CD4-positive, CD25-positive, alpha-beta regulatory T cell (primary cell): ENCODE measurements around the gene PRKCA. TPM values are rescaled to one million over a fixed set of nuclear protein-coding genes. Genes with fewer than 3 reads are reported as not detected.
A peak's percentile ranks its signal among the peaks of the same experiment; 100 is the strongest.
"Not testable (repeated sequence)": the region's sequence is repeated elsewhere in the genome, so short reads cannot be mapped to it uniquely, and the experiment has no call there.

ENCODE experiments used
- ATAC-seq, 2 donors: fragments of 150-1000 bp; cut with Tn5 transposase; one replicate each; pipeline ENCODE4 v1.10.0; 2021; ENCODE audit warnings: low read depth in 2 of 2, moderate number of reproducible peaks in 2 of 2, moderate library complexity in 1 of 2
- DNase-seq, 3 donors: peaks; one replicate each; pipeline versions ENCODE4 v3.0.0 to v3.0.0-alpha.2; 2012 to 2022; ENCODE audit warnings: mixed read lengths in 1 of 3
- H3K27ac ChIP-seq: one replicate; pipeline ENCODE4 v1.7.0; 2013; ENCODE audit warnings: mild to moderate bottlenecking, low read length; ENCODE audit not compliant: insufficient read depth, poor library complexity, severe bottlenecking
- H3K27me3 ChIP-seq: one replicate; pipeline ENCODE4 v1.7.0; 2013; ENCODE audit warnings: low read length; ENCODE audit not compliant: control insufficient read depth, insufficient read depth
- H3K36me3 ChIP-seq: one replicate; pipeline ENCODE4 v1.7.0; 2013; ENCODE audit warnings: mild to moderate bottlenecking, low read length, moderate library complexity; ENCODE audit not compliant: control insufficient read depth, insufficient read depth
- H3K4me1 ChIP-seq: 2 replicates; pipeline ENCODE4 v1.7.0; 2013; ENCODE audit warnings: mild to moderate bottlenecking, low read length; ENCODE audit not compliant: insufficient read depth, control insufficient read depth, poor library complexity, severe bottlenecking
- H3K4me3 ChIP-seq: one replicate; pipeline ENCODE4 v1.7.0; 2013; ENCODE audit warnings: low read depth, mild to moderate bottlenecking, low read length, moderate library complexity
- H3K9me3 ChIP-seq, 2 experiments: 1 replicate in 1 of 2; 2 replicates in 1 of 2; pipeline ENCODE4 v1.7.0; 2013; ENCODE audit warnings: low read length in 2 of 2, mild to moderate bottlenecking in 1 of 2, moderate library complexity in 1 of 2; ENCODE audit not compliant: control insufficient read depth in 2 of 2
- H3K27ac Mint-ChIP-seq, 3 donors: one replicate each; pipeline ENCODE4 v1.8.0; 2020 to 2022; ENCODE audit warnings: mild to moderate bottlenecking in 3 of 3, mixed read lengths in 3 of 3, moderate library complexity in 2 of 3
- H3K27me3 Mint-ChIP-seq: one replicate; pipeline ENCODE4 v1.8.0; 2022; ENCODE audit warnings: mild to moderate bottlenecking, mixed read lengths
- H3K36me3 Mint-ChIP-seq: one replicate; pipeline ENCODE4 v1.8.0; 2020; ENCODE audit warnings: mixed read lengths
- H3K4me1 Mint-ChIP-seq, 4 donors: one replicate each; pipeline ENCODE4 v1.8.0; 2020 to 2022; ENCODE audit warnings: mixed read lengths in 4 of 4, mild to moderate bottlenecking in 1 of 4
- H3K4me3 Mint-ChIP-seq, 4 donors: one replicate each; pipeline ENCODE4 v1.8.0; 2020 to 2022; ENCODE audit warnings: mild to moderate bottlenecking in 4 of 4, mixed read lengths in 4 of 4, moderate library complexity in 3 of 4
- H3K9me3 Mint-ChIP-seq, 7 donors: one replicate each; pipeline ENCODE4 v1.8.0; 2020 to 2022; ENCODE audit warnings: mixed read lengths in 7 of 7, mild to moderate bottlenecking in 3 of 7, moderate library complexity in 2 of 7
- polyA plus RNA-seq, 4 donors: library from polyadenylated mRNA; unstranded; fragments of 300-500 nt; fragmentation: Illumina TruSeq; gene quantifications; one replicate each; pipeline ENCODE4 v1.2.3, GENCODE V29; 2021
- total RNA-seq: library from RNA; stranded (reverse); gene quantifications from one replicate; pipeline ENCODE4 v1.2.3, GENCODE V29; 2022

Gene PRKCA
- total and polyA plus RNA-seq, 5 donors from 2014 or later = 0.60 to 84.0 (median 2.0) TPM

DNA sequence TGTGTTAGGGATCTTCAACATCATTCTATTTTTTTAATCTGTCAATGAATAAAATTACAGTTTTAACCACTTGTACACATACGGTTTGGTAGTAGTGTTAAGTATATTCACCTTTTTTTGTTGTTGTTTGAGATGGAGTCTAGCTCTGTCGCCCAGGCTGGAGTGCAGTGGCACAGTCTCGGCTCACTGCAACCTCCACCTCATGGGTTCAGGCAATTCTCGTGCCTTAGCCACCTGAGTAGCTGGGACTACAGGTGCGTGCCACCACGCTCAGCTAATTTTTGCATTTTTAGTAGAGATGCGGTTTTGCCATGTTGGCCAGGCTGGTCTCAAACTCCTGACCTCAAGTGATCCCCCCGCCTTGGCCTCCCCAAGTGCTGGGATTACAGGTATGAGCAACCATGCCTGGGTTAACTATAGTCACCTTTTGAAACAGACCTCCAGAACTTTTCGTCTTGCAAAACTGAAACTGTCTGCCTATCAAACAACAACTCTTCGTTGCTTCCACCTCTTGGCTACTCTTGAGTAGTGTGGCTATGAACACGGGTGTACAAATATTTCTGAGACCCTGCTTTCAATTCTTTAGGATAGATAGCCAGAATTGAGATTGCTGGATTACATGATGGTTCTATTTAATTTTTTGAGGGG is 97.8 kb downstream of the PRKCA start:
- H3K4me3 Mint-ChIP-seq = peak overlapping the region in 2 of 4 donors; percentile 16 to 30
- not testable (repeated sequence) for H3K9me3 Mint-ChIP-seq, DNase-seq

DNA sequence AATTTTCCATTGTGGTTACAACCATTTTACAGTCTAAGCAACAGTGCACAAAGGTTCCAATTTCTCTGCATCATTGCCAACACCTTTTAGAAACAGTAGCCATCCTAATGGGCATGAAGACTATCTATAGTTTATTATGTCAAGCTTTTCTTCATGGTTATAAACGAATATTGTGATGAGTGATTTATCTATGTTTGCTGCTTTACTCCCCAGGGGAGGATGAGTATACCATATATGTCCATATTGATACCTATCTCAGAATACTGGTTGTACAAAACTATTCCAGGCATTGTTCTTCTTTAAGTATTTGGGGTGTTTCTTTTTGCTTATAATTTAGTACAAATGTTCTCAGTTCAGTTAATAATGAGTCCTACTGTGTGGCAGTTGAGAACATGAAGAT is 98.3 kb downstream of the PRKCA start:
- Histone ChIP-seq H3K4me3 (no peak overlapping the region), H3K4me1 (peaks cover 26% of the 10 kb centered on the region), H3K9me3 (no peaks in the 10 kb centered on the region), H3K27me3 (no peaks in the 10 kb centered on the region), H3K36me3 (no peaks in the 10 kb centered on the region), H3K27ac (no peak overlapping the region)
- DNase-seq (no peak), ATAC-seq (no peak)
- H3K9me3 Mint-ChIP-seq = peaks cover 0 to 2% (median 0%) of the 10 kb centered on the region in 7 donors
- H3K4me3 Mint-ChIP-seq = peak overlapping the region in 2 of 4 donors; percentile 16 to 30
- no peaks in the 10 kb centered on the region for H3K27me3 Mint-ChIP-seq
- H3K36me3 Mint-ChIP-seq = peaks cover 4% of the 10 kb centered on the region
- H3K4me1 Mint-ChIP-seq = peaks cover 10 to 89% (median 65%) of the 10 kb centered on the region in 4 donors
- peak overlapping the region in 2 of 3 donors; percentile 88 to 90 for H3K27ac Mint-ChIP-seq

More for the DNA sequence above, 97.8 kb downstream of the PRKCA start:
- H3K36me3 Mint-ChIP-seq, H3K36me3 ChIP-seq, H3K9me3 ChIP-seq, ATAC-seq, H3K27me3 ChIP-seq, H3K27me3 Mint-ChIP-seq: not testable (repeated sequence)
- peaks cover 10 to 88% (median 62%) of the 10 kb centered on the region in 4 donors for H3K4me1 Mint-ChIP-seq
- Histone ChIP-seq H3K4me1 (peaks cover 26% of the 10 kb centered on the region), H3K4me3 (peak overlapping the region; percentile 52), H3K27ac (peak overlapping the region; percentile 38)
- H3K27ac Mint-ChIP-seq = peak overlapping the region; percentile 14 to 88 (median 79)

DNA sequence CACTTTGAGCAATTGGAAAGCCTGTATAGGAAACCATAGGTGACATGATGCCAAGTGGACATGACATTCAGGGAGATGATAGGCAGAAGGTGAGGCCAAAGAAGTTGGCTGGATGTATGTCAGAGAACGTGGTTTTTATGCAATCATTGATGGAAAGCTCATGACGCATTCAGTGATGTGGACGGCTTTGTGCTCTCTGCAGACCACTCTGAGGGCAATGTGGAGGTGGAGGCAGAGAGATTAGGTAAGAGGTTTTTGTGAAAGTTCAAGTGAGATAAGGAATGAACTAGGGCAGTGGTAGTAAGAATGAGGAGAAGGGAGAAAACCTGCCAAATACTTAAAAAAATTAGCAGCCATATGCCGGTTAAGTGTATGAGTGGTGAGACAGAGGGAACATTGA is 99.0 kb downstream of the PRKCA start:
- Mint-ChIP-seq H3K27ac (peak overlapping the region; percentile 82 to 90 (median 88)), H3K36me3 (peaks cover 4% of the 10 kb centered on the region), H3K27me3 (no peaks in the 10 kb centered on the region), H3K4me3 (peak overlapping the region in 1 of 4 donors; percentile 8), H3K9me3 (peaks cover 0 to 2% (median 0%) of the 10 kb centered on the region in 7 donors), H3K4me1 (peaks cover 6 to 92% (median 66%) of the 10 kb centered on the region in 4 donors)
- no peak overlapping the region for H3K4me3 ChIP-seq
- ATAC-seq (no peak), DNase-seq (no peak)
- H3K36me3 ChIP-seq = no peaks in the 10 kb centered on the region
- H3K27ac ChIP-seq = no peak overlapping the region
- no peaks in the 10 kb centered on the region for H3K9me3 ChIP-seq
- H3K4me1 ChIP-seq = peaks cover 29% of the 10 kb centered on the region
- H3K27me3 ChIP-seq = no peaks in the 10 kb centered on the region

DNA sequence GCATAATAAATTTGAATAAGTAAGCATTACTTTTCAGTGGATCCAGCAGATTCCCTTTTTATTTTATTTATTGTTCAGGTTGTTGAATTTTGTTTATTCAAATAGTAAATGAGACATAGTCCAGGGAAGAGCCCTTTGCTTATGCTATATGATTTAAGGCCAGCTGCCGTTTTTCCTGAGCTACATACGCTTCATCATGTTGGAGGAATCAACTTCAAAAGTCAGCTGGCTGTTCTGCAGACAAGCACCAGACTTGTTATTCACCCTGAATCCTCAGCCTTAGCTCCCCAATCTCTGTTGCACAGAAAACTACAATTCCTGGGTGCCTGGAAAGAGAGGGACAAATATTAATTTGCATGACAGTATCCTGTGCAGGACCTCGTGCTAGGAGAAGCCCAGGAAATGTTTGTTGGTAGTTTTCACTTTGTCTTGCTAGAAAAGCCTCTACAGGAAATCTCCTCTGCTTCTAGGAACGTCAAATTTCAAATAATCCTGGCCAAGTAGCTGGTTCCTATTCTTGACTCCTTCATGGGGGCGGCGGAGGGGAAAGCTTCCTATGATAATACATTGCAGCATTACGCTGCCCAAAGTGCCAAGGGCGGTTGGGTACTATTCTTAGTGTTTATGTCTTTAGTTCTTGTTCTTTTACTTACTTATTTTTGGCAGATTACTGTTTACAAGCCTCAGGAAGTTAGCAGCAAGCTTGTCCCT is 101.6 kb downstream of the PRKCA start:
- peaks cover 26 to 93% (median 75%) of the 10 kb centered on the region in 4 donors for H3K4me1 Mint-ChIP-seq
- no peak overlapping the region for H3K27ac ChIP-seq

DNA sequence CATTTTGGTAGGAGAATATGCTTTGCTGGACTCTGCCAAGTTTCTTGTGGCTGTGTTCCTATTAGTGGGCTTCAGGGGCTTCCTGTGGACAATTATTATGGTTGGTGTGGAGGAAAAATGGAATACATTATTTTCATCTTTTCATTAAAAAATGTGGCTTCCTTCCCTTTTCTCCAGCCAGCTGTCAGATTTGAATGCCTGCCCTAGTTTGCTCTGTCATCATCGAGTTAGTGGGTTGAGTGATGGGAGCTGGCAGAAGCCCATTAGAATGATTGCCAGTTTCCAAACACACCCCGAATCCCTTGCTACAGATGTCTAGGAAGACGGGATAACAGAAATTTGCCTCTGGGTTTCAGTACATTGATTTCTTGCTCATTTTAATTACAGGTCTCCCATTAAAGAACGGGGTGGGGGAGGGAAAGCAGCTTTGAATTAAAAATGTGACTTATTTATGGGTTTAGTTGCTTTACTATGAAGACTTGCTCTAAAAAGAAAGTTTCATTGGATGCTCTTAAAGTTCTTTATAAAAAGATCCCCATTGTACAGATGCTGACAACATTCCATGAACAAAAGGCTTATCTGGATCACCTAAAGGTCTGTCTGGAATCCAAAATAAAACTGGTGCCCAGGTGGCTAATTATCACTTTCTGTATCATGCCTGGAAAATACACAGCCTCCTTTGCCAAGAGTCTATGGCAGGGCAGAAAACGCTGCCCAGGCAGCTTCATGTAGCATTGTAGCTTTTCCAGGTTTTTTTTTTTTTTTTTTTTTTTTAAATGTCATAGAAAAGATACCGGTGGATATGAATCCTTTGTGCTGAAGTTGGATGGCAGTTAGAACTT is 103.6 kb downstream of the PRKCA start:
- Mint-ChIP-seq H3K9me3 (peaks cover 0 to 2% (median 0%) of the 10 kb centered on the region in 7 donors), H3K4me3 (peak overlapping the region in 3 of 4 donors; percentile 34 to 80 (median 61)), H3K27me3 (no peaks in the 10 kb centered on the region), H3K27ac (peak overlapping the region in 2 of 3 donors; percentile 53 to 86), H3K4me1 (peaks cover 20 to 82% (median 67%) of the 10 kb centered on the region in 4 donors), H3K36me3 (peaks cover 4% of the 10 kb centered on the region)
- DNase-seq = no peak
- Histone ChIP-seq H3K36me3 (no peaks in the 10 kb centered on the region), H3K4me3 (peak overlapping the region; percentile 67), H3K27me3 (no peaks in the 10 kb centered on the region), H3K27ac (no peak overlapping the region), H3K4me1 (peaks cover 23% of the 10 kb centered on the region), H3K9me3 (no peaks in the 10 kb centered on the region)
- ATAC-seq = no peak

More for the DNA sequence above, 101.6 kb downstream of the PRKCA start:
- ATAC-seq = no peak
- Mint-ChIP-seq H3K4me3 (peak overlapping the region; percentile 8 to 63 (median 34)), H3K9me3 (peaks cover 0 to 2% (median 0%) of the 10 kb centered on the region in 7 donors), H3K27me3 (no peaks in the 10 kb centered on the region), H3K27ac (peak overlapping the region in 2 of 3 donors; percentile 11 to 88), H3K36me3 (peaks cover 4% of the 10 kb centered on the region)
- DNase-seq = peak in 1 of 3 donors; percentile 32
- H3K36me3 ChIP-seq = no peaks in the 10 kb centered on the region
- no peaks in the 10 kb centered on the region for H3K27me3 ChIP-seq
- H3K9me3 ChIP-seq = no peaks in the 10 kb centered on the region
- H3K4me3 ChIP-seq = peak overlapping the region; percentile 7
- peaks cover 35% of the 10 kb centered on the region for H3K4me1 ChIP-seq

DNA sequence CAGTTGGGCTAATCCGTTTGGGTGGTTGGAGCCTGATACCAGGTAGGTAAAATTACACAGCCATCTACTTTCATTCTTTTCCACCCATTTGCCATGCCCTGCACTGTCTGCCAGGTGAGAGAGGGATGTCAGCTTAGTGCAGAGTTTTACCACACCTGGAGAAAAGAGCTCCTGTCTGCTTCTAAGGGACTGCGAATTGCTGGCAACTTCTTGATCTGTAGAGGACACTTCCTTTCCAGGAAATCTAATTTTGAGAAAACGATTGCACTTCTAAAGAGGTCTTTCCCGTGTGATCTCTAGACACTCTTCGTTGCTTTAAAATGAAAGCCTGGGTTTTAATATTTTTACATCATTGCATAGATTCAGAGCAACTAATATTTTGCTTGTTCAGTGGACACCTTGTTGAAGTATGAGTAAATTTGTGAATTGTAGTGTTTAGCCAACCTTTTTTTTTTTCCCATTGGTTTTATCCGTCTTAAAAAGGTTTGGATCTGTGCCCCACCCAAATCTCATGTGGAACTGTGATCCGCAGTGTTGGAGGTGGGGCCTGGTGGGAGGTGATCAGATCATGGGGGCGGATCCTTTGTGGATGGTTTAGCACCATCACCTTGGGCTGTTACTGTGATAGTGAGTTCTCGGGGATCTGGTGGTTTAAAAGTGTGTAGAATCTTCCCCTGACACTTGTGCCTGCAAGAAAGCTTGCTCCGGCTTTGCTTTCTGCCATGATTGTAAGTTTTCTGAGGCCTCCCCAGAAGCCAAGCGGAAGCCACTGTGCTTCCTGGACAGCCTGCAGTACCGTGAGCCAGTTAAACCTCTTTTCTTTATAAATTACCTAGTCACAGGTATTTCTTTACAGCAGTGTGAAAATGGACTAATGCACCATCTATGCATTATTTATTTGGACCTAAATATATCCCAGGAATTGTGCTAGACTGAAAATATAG is 104.6 kb downstream of the PRKCA start:
- peak; percentile 61 to 79 for ATAC-seq
- Histone ChIP-seq H3K9me3 (no peaks in the 10 kb centered on the region), H3K27ac (no peak overlapping the region), H3K27me3 (no peaks in the 10 kb centered on the region), H3K4me1 (peaks cover 23% of the 10 kb centered on the region), H3K4me3 (peak overlapping the region; percentile 67), H3K36me3 (no peaks in the 10 kb centered on the region)
- DNase-seq = peak in 1 of 3 donors; percentile 83
- Mint-ChIP-seq H3K27ac (peak overlapping the region; percentile 72 to 86 (median 76)), H3K36me3 (no peaks in the 10 kb centered on the region), H3K4me3 (peak overlapping the region; percentile 61 to 80 (median 77)), H3K27me3 (no peaks in the 10 kb centered on the region), H3K4me1 (peaks cover 20 to 78% (median 62%) of the 10 kb centered on the region in 4 donors), H3K9me3 (peaks cover 0 to 2% (median 0%) of the 10 kb centered on the region in 7 donors)
